Measurements from ENCODE around the gene AKAP7.

- TF ChIP-seq CTCF (IDR thresholded peaks at IDR 0.05; ENCODE audit: insufficient read depth, low read depth, low read length) (no peak), EZH2 (IDR thresholded peaks at IDR 0.05; ENCODE audit: insufficient read depth, low read length) (no peak)
These were observed 142.3 kb downstream of the AKAP7 start for GRCh38 chr6:131277591-131277990.
